ENCODE measurements around the gene RPS27L.

Gene RPS27L

GRCh38 chr15:63157118-63157843 is at the start of gene RPS27L:
Gene RPS27L (minus strand): TSS chr15:63157477. CDS start chr15:63157405, 72 bp downstream.
- peak; percentile 91 for DNase-seq (ENCODE audit: low spot score)

DNA sequence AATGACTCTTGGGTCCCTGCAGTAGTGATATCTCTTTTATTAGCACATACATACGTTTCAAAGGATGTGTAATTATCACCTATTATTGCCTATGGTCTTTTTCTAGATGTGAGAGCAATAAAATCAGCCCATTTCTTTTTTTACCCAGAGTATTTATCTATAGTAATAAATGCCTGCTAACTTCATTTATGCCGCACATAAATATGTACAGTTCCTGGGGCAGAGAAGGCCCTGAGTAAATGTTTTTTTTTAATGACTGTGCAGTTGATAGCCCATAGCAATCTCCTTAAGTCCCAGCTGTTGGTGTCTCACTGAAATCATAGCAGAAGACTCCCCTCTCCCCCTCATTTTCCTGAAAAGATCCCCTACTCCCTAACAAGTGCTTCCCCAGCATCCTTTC is 48.8 kb upstream of the RPS27L start:
- no peak for DNase-seq (ENCODE audit: low spot score)

DNA sequence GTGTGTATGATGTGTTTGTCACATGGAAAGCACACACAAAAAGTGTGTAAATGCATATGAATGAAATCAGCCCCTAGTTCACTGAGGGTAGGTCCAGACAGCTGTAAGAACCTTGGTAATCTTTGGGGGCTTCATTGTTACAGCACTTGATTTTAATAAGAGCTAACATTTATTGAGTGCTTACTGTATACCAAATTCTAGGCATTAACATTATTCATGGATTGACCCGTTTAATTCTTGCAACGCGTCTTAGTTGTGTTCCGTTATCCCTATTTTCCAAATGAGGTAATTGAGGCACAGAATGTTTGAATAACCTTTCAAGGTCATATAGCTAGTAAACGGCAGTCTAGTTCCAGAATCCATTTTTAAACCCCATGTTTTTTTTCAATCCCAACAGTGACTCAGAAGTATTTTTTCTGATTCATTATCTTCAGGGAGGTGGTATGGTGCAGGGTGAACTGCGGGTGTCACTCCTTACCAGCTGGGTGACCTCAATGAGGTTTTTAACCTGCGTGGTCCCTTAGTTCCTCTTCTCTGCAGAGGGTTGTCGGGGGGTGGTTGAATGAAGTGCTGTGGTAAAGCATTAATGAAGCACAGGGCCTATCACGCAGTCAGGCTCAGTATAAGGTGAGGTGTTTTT is 46.3 kb upstream of the RPS27L start:
- DNase-seq (ENCODE audit: low spot score) = peak; percentile 54

DNA sequence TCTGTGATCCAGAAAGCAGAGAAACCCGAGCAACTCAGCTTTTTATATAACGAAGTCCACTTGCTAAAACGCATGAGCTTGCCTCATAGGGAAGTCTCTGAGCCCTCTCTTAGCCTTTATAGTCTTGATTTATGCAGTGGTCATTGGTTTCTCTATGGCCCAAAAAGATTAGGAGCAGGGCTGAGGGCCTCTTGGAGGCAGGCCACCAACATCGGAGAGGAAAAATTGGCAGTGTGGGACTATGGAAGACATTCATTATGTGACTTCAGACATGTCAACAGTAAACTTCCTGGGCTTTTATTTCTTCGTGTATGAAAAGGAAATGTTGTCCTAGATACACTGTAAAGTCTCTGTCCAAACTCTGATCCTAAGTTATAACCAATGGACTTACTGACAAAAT is 45.6 kb upstream of the RPS27L start:
- DNase-seq (ENCODE audit: low spot score) = no peak

DNA sequence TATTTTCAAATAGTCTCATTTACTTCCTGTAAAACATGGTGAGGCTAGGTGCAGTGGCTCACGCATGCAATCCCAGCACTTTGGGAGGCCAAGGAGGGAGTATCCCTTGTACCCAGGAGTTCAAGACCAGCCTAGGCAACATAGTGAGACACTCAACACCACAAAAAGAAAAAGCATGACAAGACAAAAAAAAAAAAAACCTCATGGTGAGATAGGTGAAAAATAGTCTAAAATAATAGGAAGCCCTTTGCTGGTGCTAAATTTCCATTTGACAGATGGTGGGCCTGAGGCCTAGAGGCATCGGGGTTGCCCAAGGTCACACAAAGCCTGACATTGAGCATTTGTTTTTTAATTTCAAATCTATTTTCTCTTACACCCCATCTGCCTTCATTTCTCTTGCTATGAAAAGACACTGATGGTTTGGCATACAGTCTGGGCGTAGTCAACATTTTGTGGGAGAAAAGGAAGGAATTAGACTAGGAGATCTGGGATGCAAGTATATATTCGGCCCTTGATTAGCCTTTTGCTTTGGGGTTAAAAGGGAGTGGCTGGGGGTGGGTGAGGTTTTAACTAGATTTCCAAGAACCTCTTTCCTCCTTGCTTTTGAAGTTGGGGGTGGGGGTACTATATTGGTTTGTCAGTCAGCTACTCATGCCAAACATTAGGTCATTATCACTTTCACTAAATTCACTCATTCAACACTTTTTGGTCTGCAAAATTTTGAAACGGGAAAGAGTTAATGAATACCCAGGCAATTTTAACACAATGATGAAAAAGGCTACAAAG is 43.4 kb upstream of the RPS27L start:
- DNase-seq (ENCODE audit: low spot score) = no peak

- DNase-seq (ENCODE audit: low spot score) = peak; percentile 58
These were observed 41.3 kb upstream of the RPS27L start for GRCh38 chr15:63198371-63199250.

GRCh38 chr15:63197626-63198025 is 40.3 kb upstream of the RPS27L start:
- no peak for DNase-seq (ENCODE audit: low spot score)

DNA sequence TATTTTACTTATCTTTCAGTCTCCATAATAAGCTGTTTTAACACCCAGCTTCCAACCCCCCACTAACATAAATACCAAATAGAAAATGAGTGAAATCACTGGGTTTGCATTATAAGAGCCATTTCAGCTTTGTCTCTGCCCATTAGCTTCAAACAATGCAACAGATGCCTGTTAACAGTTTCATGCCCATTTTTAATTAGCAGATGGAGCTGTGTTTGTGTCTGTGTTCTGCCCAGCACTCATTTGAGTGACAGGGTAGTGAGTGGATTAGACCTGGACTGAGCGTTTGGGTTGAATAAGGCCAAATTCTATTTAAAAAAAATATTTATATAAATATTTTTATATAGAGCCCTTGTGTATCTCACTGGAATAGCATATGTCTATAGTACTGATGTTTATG is 39.6 kb upstream of the RPS27L start:
- no peak for DNase-seq (ENCODE audit: low spot score)

DNA sequence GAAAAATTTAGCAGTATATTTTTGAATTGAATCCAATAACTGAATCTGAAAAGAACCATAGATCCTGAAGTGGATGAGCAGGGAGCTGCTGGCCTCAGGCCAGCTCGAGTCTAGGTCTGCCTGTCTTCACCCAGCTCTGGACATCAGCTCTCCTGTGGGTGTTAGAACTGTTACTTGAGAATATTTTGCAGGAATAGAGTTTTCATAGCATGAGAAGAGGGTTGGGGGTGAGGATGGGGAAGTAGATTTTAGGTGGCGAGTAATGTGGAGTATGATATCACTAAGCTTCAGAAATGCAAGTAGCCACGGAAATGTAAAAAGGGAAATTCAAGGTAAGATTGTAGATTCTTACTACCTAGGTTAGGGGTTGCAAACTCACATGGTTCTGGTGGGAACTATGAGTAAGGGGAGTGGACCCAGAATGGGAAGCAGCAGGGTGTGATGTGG is 38.3 kb upstream of the RPS27L start:
- DNase-seq (ENCODE audit: low spot score) = no peak

DNA sequence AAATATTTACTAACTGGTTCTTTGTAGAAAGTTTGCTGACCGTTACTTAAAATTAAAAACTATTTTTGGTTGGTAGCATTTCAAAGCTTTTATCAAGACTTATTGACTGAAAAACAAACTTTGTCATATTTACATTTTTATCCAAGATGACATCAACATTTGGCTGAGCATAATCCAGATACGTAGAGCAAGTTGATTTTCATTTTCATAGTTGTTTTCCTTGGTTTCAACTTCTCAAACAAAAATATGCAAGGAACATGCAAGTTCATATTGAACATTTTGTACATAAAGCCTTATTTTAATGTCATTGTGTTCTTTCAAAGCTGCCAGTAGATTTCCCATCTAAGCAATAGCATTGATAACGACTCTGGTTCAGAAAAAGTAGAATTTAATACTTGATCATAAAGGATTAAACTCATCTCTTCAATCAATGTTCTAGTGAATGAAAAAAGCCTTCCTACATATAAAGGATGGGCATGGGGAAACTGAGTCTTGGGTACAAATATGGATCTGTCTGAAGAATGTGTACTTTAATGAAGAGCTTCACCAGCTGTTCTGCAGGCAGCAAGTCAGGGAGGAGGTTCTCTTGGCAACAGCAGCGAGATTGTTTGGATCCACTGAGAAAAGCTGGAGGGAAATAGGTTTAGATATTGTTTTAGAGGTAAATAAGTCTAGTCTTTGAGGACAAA is 37.7 kb upstream of the RPS27L start:
- no peak for DNase-seq (ENCODE audit: low spot score)

- no peak for DNase-seq (ENCODE audit: low spot score)
These were observed 37.0 kb upstream of the RPS27L start for GRCh38 chr15:63194302-63194701.

- peak; percentile 72 for DNase-seq (ENCODE audit: low spot score)
These were observed 35.4 kb upstream of the RPS27L start for GRCh38 chr15:63192619-63193206.

GRCh38 chr15:63191895-63192618 is 34.8 kb upstream of the RPS27L start:
- DNase-seq (ENCODE audit: low spot score) = peak; percentile 88

DNA sequence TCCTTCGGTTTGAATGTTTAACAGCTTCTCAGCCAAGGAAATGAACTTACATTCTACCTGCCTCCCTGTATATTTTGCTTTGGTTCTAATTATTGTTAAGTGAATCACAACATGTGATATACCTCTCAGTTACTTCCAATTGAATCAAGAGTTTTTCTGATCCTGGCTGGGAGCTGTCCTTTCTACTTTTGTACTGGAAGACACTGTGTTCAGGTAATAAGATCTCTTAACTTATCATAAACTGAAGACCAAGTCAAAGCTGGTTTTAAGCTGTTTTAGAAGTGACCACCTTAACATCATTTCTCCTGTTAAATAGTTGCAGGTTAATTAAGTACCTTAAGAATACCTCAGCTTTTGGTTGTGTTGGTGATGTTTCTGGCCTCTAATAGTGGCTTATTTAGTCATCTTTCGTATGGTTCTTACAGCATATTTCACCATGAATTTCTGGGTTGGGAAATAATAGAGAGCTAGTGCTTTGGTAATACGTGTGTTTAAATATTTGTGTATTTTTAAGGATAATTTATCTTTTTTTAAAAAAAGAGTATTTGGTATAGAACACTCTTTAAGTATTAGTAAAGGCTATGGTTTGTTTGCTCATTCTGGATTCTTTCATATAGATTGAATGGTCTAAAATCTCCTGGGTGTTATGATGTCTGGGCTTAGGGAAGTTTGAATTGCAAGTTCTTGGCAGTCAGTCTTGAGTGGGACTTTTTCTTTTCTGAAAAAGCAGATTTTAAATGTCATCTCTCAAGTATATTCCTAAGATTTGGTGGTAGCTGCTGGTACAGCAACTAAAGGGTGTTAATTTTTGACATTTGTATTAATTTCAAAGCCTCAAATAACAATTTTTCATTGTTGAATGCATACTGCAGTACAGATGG is 33.7 kb upstream of the RPS27L start:
- no peak for DNase-seq (ENCODE audit: low spot score)

DNA sequence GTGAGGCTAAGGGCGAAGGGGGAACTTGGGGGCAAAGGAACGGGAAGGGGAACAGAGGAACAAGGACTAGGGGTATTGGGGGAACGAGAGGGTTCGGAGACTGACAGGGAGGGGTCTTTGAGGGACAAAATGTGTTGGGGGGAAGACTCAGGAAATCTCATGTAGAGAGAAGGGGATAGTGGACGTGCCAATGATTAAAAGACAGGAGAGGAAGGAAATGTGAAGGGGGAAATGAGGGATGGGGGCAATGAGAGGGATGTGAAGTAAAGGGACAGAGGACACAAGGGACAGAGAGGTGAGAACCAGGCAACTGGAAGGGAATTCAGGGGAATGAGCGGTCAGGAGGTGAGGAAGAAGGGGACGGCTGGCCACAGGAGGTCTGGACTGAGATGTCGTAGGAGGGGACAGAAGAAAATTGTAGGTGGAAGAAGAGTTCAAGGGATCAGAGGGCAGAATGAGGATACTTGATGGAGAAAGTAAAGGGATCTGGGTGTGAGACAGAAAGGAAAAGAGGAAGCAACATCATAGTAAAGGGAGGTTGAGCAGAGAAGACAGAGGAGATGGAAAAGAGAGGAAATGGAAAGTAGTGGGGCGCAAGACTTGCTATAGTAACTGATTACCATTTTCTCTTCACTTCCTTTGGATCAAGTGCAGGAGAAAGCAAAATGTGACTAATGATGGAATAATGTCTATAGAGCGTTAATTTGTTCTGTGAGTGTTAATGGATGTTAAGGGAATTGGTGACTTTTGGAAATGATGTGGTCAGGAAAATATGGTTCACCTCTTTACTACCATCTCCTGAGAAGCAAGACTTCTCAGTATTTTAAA is 32.9 kb upstream of the RPS27L start:
- DNase-seq (ENCODE audit: low spot score) = no peak

GRCh38 chr15:63188926-63189871 is 31.9 kb upstream of the RPS27L start, which contains the start of gene RAB8B:
Gene RAB8B (plus strand): TSS chr15:63189606. CDS start chr15:63189625, 19 bp downstream.
- peak; percentile 98 for DNase-seq (ENCODE audit: low spot score)
